ENCODE results near the gene ANAPC4. TPM values are rescaled to one million over a fixed set of nuclear protein-coding genes. Genes with fewer than 3 reads are reported as not detected.
A peak's percentile ranks its signal among the peaks of the same experiment; 100 is the strongest.

Gene ANAPC4
- total RNA-seq, 6 donors from 2014 or later, result 20.8 to 78.2 (median 27.2) TPM

DNA sequence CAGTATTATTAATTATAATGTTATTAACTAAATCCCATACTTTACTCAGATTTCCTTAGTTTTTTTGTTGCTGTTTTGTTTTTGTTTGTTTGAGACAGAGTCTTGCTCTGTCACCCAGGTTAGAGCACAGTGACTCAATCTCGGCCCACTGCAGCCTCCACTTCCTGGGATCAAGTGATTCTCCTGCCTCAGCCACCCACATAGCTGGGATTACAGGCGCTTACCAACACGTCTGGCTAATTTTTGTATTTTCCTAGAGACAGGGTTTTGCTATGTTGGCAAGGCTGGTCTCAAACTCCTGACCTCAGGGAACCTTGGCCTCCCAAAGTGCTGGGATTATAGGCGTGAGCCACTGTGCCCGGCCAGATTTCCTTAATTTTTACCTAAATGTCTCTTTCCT lies 72.2 kb downstream of the ANAPC4 start:
- no peaks in the 10 kb centered on the region for H3K27me3 ChIP-seq
- H3K36me3 ChIP-seq, result no peaks in the 10 kb centered on the region
- peaks cover 0 to 35% (median 12%) of the 10 kb centered on the region in 4 donors for H3K4me1 ChIP-seq
- TF ChIP-seq, protein P1, sequence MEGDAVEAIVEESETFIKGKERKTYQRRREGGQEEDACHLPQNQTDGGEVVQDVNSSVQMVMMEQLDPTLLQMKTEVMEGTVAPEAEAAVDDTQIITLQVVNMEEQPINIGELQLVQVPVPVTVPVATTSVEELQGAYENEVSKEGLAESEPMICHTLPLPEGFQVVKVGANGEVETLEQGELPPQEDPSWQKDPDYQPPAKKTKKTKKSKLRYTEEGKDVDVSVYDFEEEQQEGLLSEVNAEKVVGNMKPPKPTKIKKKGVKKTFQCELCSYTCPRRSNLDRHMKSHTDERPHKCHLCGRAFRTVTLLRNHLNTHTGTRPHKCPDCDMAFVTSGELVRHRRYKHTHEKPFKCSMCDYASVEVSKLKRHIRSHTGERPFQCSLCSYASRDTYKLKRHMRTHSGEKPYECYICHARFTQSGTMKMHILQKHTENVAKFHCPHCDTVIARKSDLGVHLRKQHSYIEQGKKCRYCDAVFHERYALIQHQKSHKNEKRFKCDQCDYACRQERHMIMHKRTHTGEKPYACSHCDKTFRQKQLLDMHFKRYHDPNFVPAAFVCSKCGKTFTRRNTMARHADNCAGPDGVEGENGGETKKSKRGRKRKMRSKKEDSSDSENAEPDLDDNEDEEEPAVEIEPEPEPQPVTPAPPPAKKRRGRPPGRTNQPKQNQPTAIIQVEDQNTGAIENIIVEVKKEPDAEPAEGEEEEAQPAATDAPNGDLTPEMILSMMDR (IDR thresholded peaks at IDR 0.05), result no peak
- no peak for TF ChIP-seq POLR2AphosphoS5 (IDR thresholded peaks at IDR 0.05)
- TF ChIP-seq EP300 (IDR thresholded peaks at IDR 0.05), result no peak
- no peak for TF ChIP-seq POLR2A (IDR thresholded peaks at IDR 0.05)
- peak overlapping the region; percentile 30 to 84 (median 60) for H3K27ac ChIP-seq
- H3K4me3 ChIP-seq, result no peak overlapping the region
- no peak for DNase-seq
- H3K9me3 ChIP-seq, result no peaks in the 10 kb centered on the region
- 62 to 74% methylated on average over 5 of the region's 5 CpGs for WGBS, 2 donors
- ATAC-seq (ENCODE audit: low FRiP score in 2 of 2), result no peak

DNA sequence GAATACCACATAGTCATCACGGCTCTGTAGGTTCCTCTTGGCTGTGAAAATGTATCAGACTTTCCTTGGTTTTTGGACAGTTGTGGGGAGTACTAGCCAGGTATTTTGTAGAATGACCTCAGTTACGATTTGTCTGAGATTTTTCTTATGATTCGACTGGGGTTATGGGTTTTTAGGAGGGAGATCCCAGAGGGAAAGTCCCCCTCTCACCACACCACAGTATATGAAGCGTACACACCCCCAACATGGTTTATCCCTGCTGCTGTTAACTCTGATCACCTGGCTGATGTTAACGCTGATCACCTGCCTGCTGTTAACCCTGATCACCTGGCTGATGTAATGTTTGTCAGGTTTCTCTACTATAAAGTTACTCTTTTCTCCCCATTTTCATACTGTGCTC lies 72.6 kb downstream of the ANAPC4 start:
- WGBS, 2 donors, result 74 to 77% methylated on average over 5 of the region's 5 CpGs
- H3K9me3 ChIP-seq, result no peaks in the 10 kb centered on the region
- H3K27me3 ChIP-seq, result no peaks in the 10 kb centered on the region
- DNase-seq, result no peak
- peaks cover 0 to 35% (median 12%) of the 10 kb centered on the region in 4 donors for H3K4me1 ChIP-seq
- no peak for TF ChIP-seq POLR2A (IDR thresholded peaks at IDR 0.05)
- TF ChIP-seq, protein P1 (IDR thresholded peaks at IDR 0.05), result no peak
- TF ChIP-seq POLR2AphosphoS5 (IDR thresholded peaks at IDR 0.05), result no peak
- TF ChIP-seq EP300 (IDR thresholded peaks at IDR 0.05), result no peak
- ATAC-seq (ENCODE audit: low FRiP score in 2 of 2), result no peak
- no peaks in the 10 kb centered on the region for H3K36me3 ChIP-seq
- H3K27ac ChIP-seq, result peak overlapping the region; percentile 30 to 84 (median 60)
- no peak overlapping the region for H3K4me3 ChIP-seq

DNA sequence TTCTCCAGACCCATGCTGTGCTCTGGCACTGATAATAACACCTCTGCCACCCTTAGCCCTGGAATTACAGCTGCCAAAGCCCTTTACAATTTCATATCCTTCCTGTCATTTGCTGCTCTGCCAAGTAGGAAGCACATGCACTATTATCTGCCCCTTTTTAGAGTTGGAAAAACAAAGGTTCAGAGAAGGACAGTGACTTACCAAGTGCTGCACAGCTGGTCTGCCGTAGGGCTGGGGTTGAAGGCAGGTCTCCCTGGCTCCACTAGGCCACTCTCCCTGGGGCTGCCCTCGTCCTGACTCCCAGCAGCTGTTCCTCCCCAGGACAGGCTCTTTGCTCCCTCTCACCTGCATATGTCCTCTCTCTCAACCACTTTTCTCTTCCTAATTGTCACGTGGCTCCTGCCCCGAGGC lies 73.4 kb downstream of the ANAPC4 start:
- ATAC-seq (ENCODE audit: low FRiP score in 2 of 2), result no peak
- no peak for DNase-seq
- peak overlapping the region in 1 of 4 donors; percentile 19 for H3K27ac ChIP-seq
- no peaks in the 10 kb centered on the region for H3K36me3 ChIP-seq
- peaks cover 0 to 35% (median 12%) of the 10 kb centered on the region in 4 donors for H3K4me1 ChIP-seq
- TF ChIP-seq EP300 (IDR thresholded peaks at IDR 0.05) (no peak), POLR2AphosphoS5 (IDR thresholded peaks at IDR 0.05) (no peak), POLR2A (IDR thresholded peaks at IDR 0.05) (no peak)
- TF ChIP-seq, protein P1 (IDR thresholded peaks at IDR 0.05), result no peak
- H3K4me3 ChIP-seq, result no peak overlapping the region
- H3K27me3 ChIP-seq, result no peaks in the 10 kb centered on the region
- 57 to 71% methylated on average over 4 of the region's 4 CpGs for WGBS, 2 donors
- no peaks in the 10 kb centered on the region for H3K9me3 ChIP-seq

DNA sequence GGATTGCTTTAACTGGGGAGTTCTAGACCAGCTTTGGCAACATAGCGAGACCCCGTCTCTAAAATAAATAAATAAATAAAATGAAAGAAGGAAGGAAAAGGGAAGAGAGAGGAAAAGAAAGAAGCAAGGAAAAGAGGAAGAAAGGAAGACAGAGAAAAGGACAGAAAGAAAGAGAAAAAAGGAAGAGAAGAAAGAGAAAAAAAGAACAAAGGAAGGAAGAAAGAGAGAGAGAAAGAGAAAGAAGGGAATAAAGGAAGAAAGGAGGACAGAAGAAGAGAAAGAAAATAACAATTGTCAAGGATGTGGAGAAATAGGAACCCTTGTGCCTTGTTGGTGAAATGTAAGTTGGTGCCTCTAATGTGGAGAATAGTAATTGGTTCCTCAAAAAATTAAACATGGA lies 74.6 kb downstream of the ANAPC4 start:
- 89 to 100% methylated on average over 2 of the region's 2 CpGs for WGBS, 2 donors
- H3K27ac ChIP-seq, result no peak overlapping the region
- DNase-seq (no peak), ATAC-seq (ENCODE audit: low FRiP score in 2 of 2) (no peak)
- no peaks in the 10 kb centered on the region for H3K36me3 ChIP-seq
- peaks cover 0 to 28% (median 10%) of the 10 kb centered on the region in 4 donors for H3K4me1 ChIP-seq
- no peaks in the 10 kb centered on the region for H3K9me3 ChIP-seq
- TF ChIP-seq POLR2AphosphoS5 (IDR thresholded peaks at IDR 0.05) (no peak), POLR2A (IDR thresholded peaks at IDR 0.05) (no peak), EP300 (IDR thresholded peaks at IDR 0.05) (no peak)
- TF ChIP-seq, protein P1 (IDR thresholded peaks at IDR 0.05), result no peak
- no peaks in the 10 kb centered on the region for H3K27me3 ChIP-seq
- no peak overlapping the region for H3K4me3 ChIP-seq

DNA sequence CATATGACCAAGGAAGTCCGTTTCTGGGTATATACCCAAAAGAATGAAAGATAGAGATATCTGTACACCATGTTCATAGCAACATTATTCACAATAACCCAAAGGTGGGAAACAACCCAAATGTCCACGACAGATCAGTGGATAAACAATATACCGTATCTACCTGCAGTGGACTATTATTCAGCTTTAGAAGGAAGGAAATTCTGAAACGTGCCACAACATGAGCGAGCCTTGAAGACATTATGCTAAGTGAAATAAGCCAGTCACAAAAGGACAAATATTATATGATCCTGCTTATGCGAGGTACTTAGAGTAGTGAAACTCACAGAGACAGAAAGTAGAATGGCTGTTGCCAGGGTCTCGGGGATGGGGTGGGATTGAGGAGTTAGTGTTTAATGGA lies 75.0 kb downstream of the ANAPC4 start:
- Histone ChIP-seq H3K9me3 (no peaks in the 10 kb centered on the region), H3K27ac (no peak overlapping the region), H3K36me3 (no peaks in the 10 kb centered on the region), H3K27me3 (no peaks in the 10 kb centered on the region), H3K4me1 (peaks cover 4 to 28% (median 10%) of the 10 kb centered on the region in 4 donors), H3K4me3 (no peak overlapping the region)
- no peak for ATAC-seq (ENCODE audit: low FRiP score in 2 of 2)
- no peak for DNase-seq
- WGBS, 2 donors, result 86 to 91% methylated on average over 7 of the region's 7 CpGs
- TF ChIP-seq, protein P1 (IDR thresholded peaks at IDR 0.05), result no peak

Measured in upper lobe of left lung (tissue), 6 donors.